Small intestine (tissue), 7 donors: Measurements from ENCODE around the gene RABGAP1. TPM values are rescaled to one million over a fixed set of nuclear protein-coding genes. Genes with fewer than 3 reads are reported as not detected.

Experiments
- DNase-seq, 2 donors: peaks; one replicate each; pipeline versions ENCODE4 v3.0.0 to v3.0.0-alpha.2; 2013
- FAIRE-seq: peaks from 2 replicates; lab custom pipeline; 2012; peaks lifted over from hg19 to GRCh38; lab: Jason Lieb, UNC
- H3K27ac ChIP-seq, 3 donors: one replicate each; pipeline ENCODE4 v1.5.1; 2013; ENCODE audit warnings: low read length in 2 of 3, mild to moderate bottlenecking in 2 of 3, control low read depth in 1 of 3, inconsistent platforms in 1 of 3, low read depth in 1 of 3, moderate library complexity in 1 of 3
- H3K27me3 ChIP-seq, 3 donors: one replicate each; pipeline ENCODE4 v1.6.1; 2013; ENCODE audit warnings: low read length in 3 of 3, inconsistent platforms in 1 of 3; ENCODE audit not compliant: control insufficient read depth in 3 of 3, insufficient read depth in 3 of 3
- H3K36me3 ChIP-seq, 3 donors: one replicate each; pipeline ENCODE4 v1.6.1; 2013; ENCODE audit warnings: low read length in 3 of 3, inconsistent platforms in 1 of 3, low read depth in 1 of 3, mild to moderate bottlenecking in 1 of 3, moderate library complexity in 1 of 3; ENCODE audit not compliant: control insufficient read depth in 3 of 3, insufficient read depth in 2 of 3
- H3K4me1 ChIP-seq, 3 donors: one replicate each; pipeline ENCODE4 v1.6.1; 2013; ENCODE audit warnings: low read length in 2 of 3, inconsistent platforms in 1 of 3, low read depth in 1 of 3, mild to moderate bottlenecking in 1 of 3, moderate library complexity in 1 of 3; ENCODE audit not compliant: control insufficient read depth in 3 of 3, insufficient read depth in 2 of 3
- H3K4me3 ChIP-seq, 3 donors: one replicate each; pipeline ENCODE4 v1.5.1; 2013; ENCODE audit warnings: low read length in 3 of 3, control low read depth in 1 of 3, inconsistent platforms in 1 of 3, low read depth in 1 of 3, mild to moderate bottlenecking in 1 of 3, moderate library complexity in 1 of 3
- H3K9me3 ChIP-seq, 2 donors: one replicate each; pipeline ENCODE4 v1.6.1; 2013; ENCODE audit warnings: low read depth in 1 of 2, low read length in 1 of 2; ENCODE audit not compliant: control insufficient read depth in 2 of 2, insufficient read depth in 1 of 2
- WGBS, 3 donors: extraction: QIAGEN DNeasy Blood & Tissue Kit; methylation state at CpG; one replicate each; pipeline ENCODE4 v1.1.7; 2013; 5-methylcytosine and 5-hydroxymethylcytosine counted together
- polyA plus RNA-seq, 4 donors: library from polyadenylated mRNA; stranded (reverse) in 3 of 4; unstranded in 1 of 4; fragments of 200-250 nt in 3 of 4; fragments of 120-200 nt in 1 of 4; gene quantifications; one replicate each; pipeline versions ENCODE4 v1.2.1 to v1.2.3, GENCODE V29; 2013
- donor health status: healthy with polysubstance abuse.
- donor health status: control.
- donor health status: control.
- donor health status: Bipolar disorder and iron deficiency.
- donor health status: healthy.

The RABGAP1 gene
- polyA plus RNA-seq, 4 donors, result 5.9 to 35.1 (median 8.5) TPM

- H3K36me3 ChIP-seq, result peaks cover 0 to 4% (median 0%) of the 10 kb centered on the region in 3 donors
- FAIRE-seq, result no peak
- WGBS, 3 donors, result 14 to 32% (median 25%) methylated on average over 3 of the region's 3 CpGs
- DNase-seq, result peak; percentile 27 to 88
- peaks cover 0 to 3% (median 3%) of the 10 kb centered on the region in 3 donors for H3K4me1 ChIP-seq
- no peaks in the 10 kb centered on the region for H3K9me3 ChIP-seq
- H3K27ac ChIP-seq, result peak overlapping the region in 1 of 3 donors; percentile 67
- no peak overlapping the region for H3K4me3 ChIP-seq
- H3K27me3 ChIP-seq, result no peaks in the 10 kb centered on the region
Measured at GRCh38 chr9:123049589-123050222, 108.9 kb downstream of the RABGAP1 start.

- no peak for DNase-seq
- H3K4me3 ChIP-seq, result no peak overlapping the region
- no peaks in the 10 kb centered on the region for H3K27me3 ChIP-seq
- H3K4me1 ChIP-seq, result peaks cover 0 to 3% (median 3%) of the 10 kb centered on the region in 3 donors
- peaks cover 0 to 2% of the 10 kb centered on the region in 2 donors for H3K9me3 ChIP-seq
- FAIRE-seq, result no peak
- peaks cover 0 to 12% (median 0%) of the 10 kb centered on the region in 3 donors for H3K36me3 ChIP-seq
- H3K27ac ChIP-seq, result no peak overlapping the region
Measured at GRCh38 chr9:123053046-123053445, 112.2 kb downstream of the RABGAP1 start.

- Histone ChIP-seq H3K4me1 (peaks cover 0 to 3% (median 3%) of the 10 kb centered on the region in 3 donors), H3K27ac (no peak overlapping the region), H3K27me3 (no peaks in the 10 kb centered on the region), H3K9me3 (peaks cover 0 to 2% of the 10 kb centered on the region in 2 donors), H3K4me3 (no peak overlapping the region), H3K36me3 (peaks cover 0 to 12% (median 0%) of the 10 kb centered on the region in 3 donors)
- no peak for FAIRE-seq
- DNase-seq, result no peak
- WGBS, 3 donors, result 53 to 70% (median 63%) methylated on average over 2 of the region's 2 CpGs
Measured at GRCh38 chr9:123053711-123054110, 112.9 kb downstream of the RABGAP1 start.

GRCh38 chr9:123058834-123059233, 118.0 kb downstream of the RABGAP1 start:
- peak in 1 of 2 donors; percentile 16 for DNase-seq
- no peaks in the 10 kb centered on the region for H3K4me1 ChIP-seq
- peaks cover 0 to 2% of the 10 kb centered on the region in 2 donors for H3K9me3 ChIP-seq
- H3K36me3 ChIP-seq, result peaks cover 0 to 19% (median 0%) of the 10 kb centered on the region in 3 donors
- no peak for FAIRE-seq
- no peaks in the 10 kb centered on the region for H3K27me3 ChIP-seq
- H3K4me3 ChIP-seq, result no peak overlapping the region
- no peak overlapping the region for H3K27ac ChIP-seq
- 15 to 59% (median 45%) methylated on average over 1 of the region's 1 CpG for WGBS, 3 donors

GRCh38 chr9:123059472-123060220, 118.8 kb downstream of the RABGAP1 start:
- 95 to 96% (median 95%) methylated on average over 9 of the region's 9 CpGs for WGBS, 3 donors
- Histone ChIP-seq H3K27ac (no peak overlapping the region), H3K4me3 (no peak overlapping the region), H3K27me3 (no peaks in the 10 kb centered on the region), H3K9me3 (peaks cover 0 to 2% of the 10 kb centered on the region in 2 donors), H3K4me1 (no peaks in the 10 kb centered on the region), H3K36me3 (peaks cover 0 to 20% (median 0%) of the 10 kb centered on the region in 3 donors)
- no peak for FAIRE-seq
- DNase-seq, result peak in 1 of 2 donors; percentile 28

- Histone ChIP-seq H3K4me3 (no peak overlapping the region), H3K27ac (no peak overlapping the region), H3K27me3 (no peaks in the 10 kb centered on the region), H3K36me3 (peaks cover 0 to 11% (median under 1%) of the 10 kb centered on the region in 3 donors), H3K4me1 (no peaks in the 10 kb centered on the region), H3K9me3 (no peaks in the 10 kb centered on the region)
- FAIRE-seq, result no peak
- no peak for DNase-seq
- 91 to 99% (median 94%) methylated on average over 7 of the region's 7 CpGs for WGBS, 3 donors
Measured at GRCh38 chr9:123061216-123061615, 120.4 kb downstream of the RABGAP1 start.

- 78 to 94% (median 93%) methylated on average over 7 of the region's 7 CpGs for WGBS, 3 donors
- Histone ChIP-seq H3K4me1 (no peaks in the 10 kb centered on the region), H3K9me3 (no peaks in the 10 kb centered on the region), H3K36me3 (peaks cover 0 to 14% (median 3%) of the 10 kb centered on the region in 3 donors), H3K4me3 (no peak overlapping the region), H3K27me3 (no peaks in the 10 kb centered on the region), H3K27ac (peak overlapping the region in 1 of 3 donors; percentile 49)
- FAIRE-seq (no peak), DNase-seq (no peak)
Measured at GRCh38 chr9:123062351-123063176, 121.7 kb downstream of the RABGAP1 start.

- no peak overlapping the region for H3K27ac ChIP-seq
- H3K36me3 ChIP-seq, result peaks cover 0 to 14% (median 3%) of the 10 kb centered on the region in 3 donors
- DNase-seq, result no peak
- no peaks in the 10 kb centered on the region for H3K9me3 ChIP-seq
- FAIRE-seq, result no peak
- no peaks in the 10 kb centered on the region for H3K4me1 ChIP-seq
- no peaks in the 10 kb centered on the region for H3K27me3 ChIP-seq
- 69 to 90% (median 84%) methylated on average over 2 of the region's 2 CpGs for WGBS, 3 donors
- no peak overlapping the region for H3K4me3 ChIP-seq
Measured at GRCh38 chr9:123063177-123063598, 122.4 kb downstream of the RABGAP1 start.
